Fibroblast of skin of scalp (primary cell): ENCODE measurements around the gene TBXAS1.
"Not testable (repeated sequence)": the region's sequence is repeated elsewhere in the genome, so short reads cannot be mapped to it uniquely, and the experiment has no call there.

ENCODE experiments used
- DNase-seq: peaks from one replicate; pipeline ENCODE4 v3.0.0-alpha.2; 2013

TBXAS1 gene

GRCh38 chr7:139915864-139916716, 87.0 kb downstream of the TBXAS1 start:
- peak; percentile 97 for DNase-seq

GRCh38 chr7:139916717-139917395, 87.8 kb downstream of the TBXAS1 start:
- DNase-seq, result no peak

GRCh38 chr7:139917851-139918250, 88.8 kb downstream of the TBXAS1 start:
- no peak for DNase-seq

GRCh38 chr7:139918480-139918879, 89.4 kb downstream of the TBXAS1 start:
- no peak for DNase-seq

GRCh38 chr7:139923090-139923489, 94.0 kb downstream of the TBXAS1 start:
- no peak for DNase-seq

GRCh38 chr7:139924461-139924860, 95.4 kb downstream of the TBXAS1 start:
- no peak for DNase-seq

GRCh38 chr7:139929221-139929620, 100.2 kb downstream of the TBXAS1 start:
- DNase-seq, result not testable (repeated sequence)

GRCh38 chr7:139930286-139930965, 101.4 kb downstream of the TBXAS1 start:
- no peak for DNase-seq

- DNase-seq, result no peak
These were observed 102.3 kb downstream of the TBXAS1 start for GRCh38 chr7:139931190-139931934.

GRCh38 chr7:139932531-139932930, 103.5 kb downstream of the TBXAS1 start:
- no peak for DNase-seq

- DNase-seq, result peak; percentile 45
These were observed 107.8 kb downstream of the TBXAS1 start for GRCh38 chr7:139936760-139937310.

- no peak for DNase-seq
These were observed 108.7 kb downstream of the TBXAS1 start for GRCh38 chr7:139937715-139938114.

GRCh38 chr7:139940866-139941265, 111.8 kb downstream of the TBXAS1 start:
- DNase-seq, result no peak

GRCh38 chr7:139941421-139941820, 112.4 kb downstream of the TBXAS1 start:
- DNase-seq, result no peak

GRCh38 chr7:139941866-139942265, 112.8 kb downstream of the TBXAS1 start:
- no peak for DNase-seq

GRCh38 chr7:139942636-139943035, 113.6 kb downstream of the TBXAS1 start:
- peak; percentile 31 for DNase-seq

GRCh38 chr7:139943401-139943800, 114.3 kb downstream of the TBXAS1 start:
- no peak for DNase-seq

GRCh38 chr7:139944248-139944647, 115.2 kb downstream of the TBXAS1 start:
- no peak for DNase-seq

- DNase-seq, result no peak
These were observed 117.5 kb downstream of the TBXAS1 start for GRCh38 chr7:139946533-139946932.

- no peak for DNase-seq
These were observed 118.0 kb downstream of the TBXAS1 start for GRCh38 chr7:139947021-139947420.

GRCh38 chr7:139948167-139948566, 119.1 kb downstream of the TBXAS1 start:
- DNase-seq, result no peak
